ENCODE results near the gene WDR64.

GRCh38 chr1:241666419-241666818 is 14.3 kb downstream of the WDR64 start:
- TF ChIP-seq MLX (CRISPR knock-in tag; IDR thresholded peaks at IDR 0.05) (no peak), DNMT1 (CRISPR knock-in tag; IDR thresholded peaks at IDR 0.05) (no peak), ZNF12 (CRISPR knock-in tag; IDR thresholded peaks at IDR 0.05) (no peak), REL (CRISPR knock-in tag; conservative IDR thresholded peaks at IDR 0.05) (no peak), KIAA2018 (CRISPR knock-in tag; IDR thresholded peaks at IDR 0.05; ENCODE audit: borderline replicate concordance) (no peak), RBM22 (optimal IDR thresholded peaks at IDR 0.05; ENCODE audit: low read length) (no peak), TRIM22 (IDR thresholded peaks at IDR 0.05) (no peak)
